Transverse colon (tissue), 4 donors: Measurements from ENCODE around the gene KLHL42. TPM values are rescaled to one million over a fixed set of nuclear protein-coding genes. Genes with fewer than 3 reads are reported as not detected.

Experiments
- DNase-seq: peaks from one replicate; pipeline ENCODE4 v3.0.0-alpha.2; 2019
- H3K27ac ChIP-seq, 4 donors: fragments of 200-600 bp; sonication (generic); 2 replicates each; pipeline ENCODE4 v1.5.1; 2016 to 2018; ENCODE audit warnings: inconsistent platforms in 4 of 4
- H3K27me3 ChIP-seq: fragments of 200-600 bp; sonication (generic); 2 replicates; pipeline ENCODE4 v1.5.1; 2017; ENCODE audit warnings: inconsistent platforms
- H3K36me3 ChIP-seq, 4 donors: fragments of 200-600 bp; sonication (generic); 2 replicates each; pipeline ENCODE4 v1.5.1; 2017 to 2019; ENCODE audit warnings: inconsistent platforms in 4 of 4
- H3K4me1 ChIP-seq, 4 donors: fragments of 200-600 bp; sonication (generic); 2 replicates each; pipeline ENCODE4 v1.5.1; 2017 to 2020; ENCODE audit warnings: inconsistent platforms in 4 of 4
- H3K4me3 ChIP-seq, 4 donors: fragments of 200-600 bp; sonication (generic); 1 replicate in 1 of 4; 2 replicates in 3 of 4; pipeline versions ENCODE4 v1.5.1 to v1.6.1; 2017 to 2019; ENCODE audit warnings: inconsistent platforms in 4 of 4
- H3K9me3 ChIP-seq, 2 donors: fragments of 200-600 bp; sonication (generic); 2 replicates each; pipeline ENCODE4 v1.5.1; 2017 to 2019; ENCODE audit warnings: inconsistent platforms in 2 of 2
- CTCF ChIP-seq, 5 experiments: fragments of 200-600 bp in 3 of 5; fragments of 450-650 bp in 2 of 5; sonication (generic) in 3 of 5; IDR thresholded peaks; 1 replicate in 2 of 5; 2 replicates in 3 of 5; pipeline ENCODE4 v1.5.1; 2016 to 2017; ENCODE audit warnings: antibody characterized with exemption in 5 of 5, inconsistent platforms in 3 of 5, mild to moderate bottlenecking in 2 of 5, moderate library complexity in 1 of 5
- EP300 ChIP-seq: sonication (generic); formaldehyde crosslinking; IDR thresholded peaks from one replicate; pipeline ENCODE4 v1.6.1; 2017; ENCODE audit warnings: antibody characterized with exemption, low read depth
- POLR2A ChIP-seq: fragments of 450-650 bp; IDR thresholded peaks from one replicate; pipeline ENCODE4 v1.6.1; 2016; ENCODE audit warnings: antibody characterized with exemption, mild to moderate bottlenecking, moderate library complexity
- POLR2AphosphoS5 ChIP-seq, 3 donors: sonication (generic); formaldehyde crosslinking; IDR thresholded peaks; one replicate each; pipeline ENCODE4 v1.6.1; 2016; ENCODE audit warnings: antibody characterized with exemption in 3 of 3
- WGBS, 2 donors: methylation state at CpG; one replicate each; pipeline ENCODE4 v1.1.5; 2018; ENCODE audit warnings: low coverage in 1 of 2; 5-methylcytosine and 5-hydroxymethylcytosine counted together
- in situ Hi-C, 4 donors: fragments of 200-750 bp; cut with MboI; loops; one replicate each; pipeline versions ENCODE4 v1.15.0 to v1.15.1; 2017; ENCODE audit warnings: low sequenced_read_pairs in 3 of 4, low pct_ligation_motif_present in 1 of 4, low pct_unique_long_range_greater_than_20kb in 1 of 4
- intact Hi-C: fragments of 100-400 bp; cut with DNase I; formaldehyde crosslinking; loops from one replicate; pipeline ENCODE4 v1.15.1; 2023; ENCODE audit warnings: low total_unique reads
- total RNA-seq, 4 donors: library from RNA; depleted of rRNA; stranded (reverse); fragments of >200 nt; gene quantifications; one replicate each; pipeline ENCODE4 v1.1.0, GENCODE V29; 2016

Gene KLHL42
- total RNA-seq, 4 donors from 2014 or later: 14.7 to 104 (median 47.3) TPM

GRCh38 chr12:27814851-27815591 is 35.0 kb downstream of the KLHL42 start:
- TF ChIP-seq CTCF (IDR thresholded peaks at IDR 0.05): no peak
- TF ChIP-seq POLR2A: no peak
- no peak for TF ChIP-seq POLR2AphosphoS5 (IDR thresholded peaks at IDR 0.05)
- no peak for TF ChIP-seq EP300
- no peaks in the 10 kb centered on the region for H3K9me3 ChIP-seq
- peak overlapping the region in 1 of 4 donors; percentile 15 for H3K27ac ChIP-seq
- in situ Hi-C loops: loop anchor here in 1 of 4 donors (10.0 kb wide), 1 partner anchor 80 kb away; no protein-coding TSS in a partner anchor
- 10 to 57% methylated on average over 1 to 3 of the region's 3 CpGs for WGBS, 2 donors
- no peak overlapping the region for H3K4me3 ChIP-seq
- intact Hi-C loops: loop anchor here (10.0 kb wide), 1 partner anchor 80 kb away; no protein-coding TSS in a partner anchor
- H3K36me3 ChIP-seq: no peaks in the 10 kb centered on the region
- H3K4me1 ChIP-seq: peaks cover 0 to 4% (median 0%) of the 10 kb centered on the region in 4 donors
- no peak for DNase-seq
- H3K27me3 ChIP-seq: no peaks in the 10 kb centered on the region

GRCh38 chr12:27817766-27818165 is 37.7 kb downstream of the KLHL42 start:
- H3K27me3 ChIP-seq: no peaks in the 10 kb centered on the region
- in situ Hi-C loops: loop anchor here in 1 of 4 donors (10.0 kb wide), 1 partner anchor 83 kb away; no protein-coding TSS in a partner anchor
- intact Hi-C loops: loop anchor here (10.0 kb wide), 1 partner anchor 83 kb away; no protein-coding TSS in a partner anchor
- WGBS, 2 donors: 76 to 81% methylated on average over 3 to 4 of the region's 4 CpGs
- peak overlapping the region in 1 of 4 donors; percentile 16 for H3K27ac ChIP-seq
- TF ChIP-seq CTCF (IDR thresholded peaks at IDR 0.05): no peak
- TF ChIP-seq EP300: no peak
- no peak for TF ChIP-seq POLR2AphosphoS5 (IDR thresholded peaks at IDR 0.05)
- TF ChIP-seq POLR2A: no peak
- DNase-seq: no peak
- no peaks in the 10 kb centered on the region for H3K36me3 ChIP-seq
- no peak overlapping the region for H3K4me3 ChIP-seq
- no peaks in the 10 kb centered on the region for H3K9me3 ChIP-seq
- peaks cover 0 to 18% (median 12%) of the 10 kb centered on the region in 4 donors for H3K4me1 ChIP-seq

GRCh38 chr12:27818401-27818918 is 38.4 kb downstream of the KLHL42 start:
- no peak for DNase-seq
- 45 to 52% methylated on average over 2 to 7 of the region's 7 CpGs for WGBS, 2 donors
- Histone ChIP-seq H3K4me1 (peaks cover 0 to 18% (median 12%) of the 10 kb centered on the region in 4 donors), H3K36me3 (no peaks in the 10 kb centered on the region), H3K27ac (peak overlapping the region in 2 of 4 donors; percentile 16 to 18), H3K4me3 (no peak overlapping the region), H3K9me3 (no peaks in the 10 kb centered on the region), H3K27me3 (no peaks in the 10 kb centered on the region)
- intact Hi-C loops: loop anchor here (10.0 kb wide), 1 partner anchor 84 kb away; no protein-coding TSS in a partner anchor
- peak in 2 of 3 donors; percentile 9 to 23 for TF ChIP-seq POLR2AphosphoS5 (IDR thresholded peaks at IDR 0.05)
- no peak for TF ChIP-seq POLR2A
- in situ Hi-C loops: loop anchor here in 1 of 4 donors (10.0 kb wide), 1 partner anchor 84 kb away; no protein-coding TSS in a partner anchor

GRCh38 chr12:27820564-27820963 is 40.5 kb downstream of the KLHL42 start:
- DNase-seq: no peak
- Histone ChIP-seq H3K27me3 (no peaks in the 10 kb centered on the region), H3K36me3 (no peaks in the 10 kb centered on the region), H3K4me1 (peaks cover 0 to 17% (median 11%) of the 10 kb centered on the region in 4 donors), H3K9me3 (no peaks in the 10 kb centered on the region), H3K4me3 (no peak overlapping the region), H3K27ac (peak overlapping the region in 1 of 4 donors; percentile 8)
- intact Hi-C loops: no loop called here
- in situ Hi-C loops: no loop called here
- peak in 1 of 3 donors; percentile 9 for TF ChIP-seq POLR2AphosphoS5 (IDR thresholded peaks at IDR 0.05)
- TF ChIP-seq EP300: no peak
- TF ChIP-seq POLR2A: no peak
- no peak for TF ChIP-seq CTCF (IDR thresholded peaks at IDR 0.05)
- 63 to 79% methylated on average over 5 of the region's 5 CpGs for WGBS, 2 donors
